HAP-1 (cell line): Measurements from ENCODE around the gene VAV3.

Experiments used
- DNase-seq, 2 experiments: peaks; one replicate each; pipeline ENCODE4 v3.0.0-alpha.2; 2016 to 2020; ENCODE audit warnings: low spot score in 2 of 2
- H3K27me3 ChIP-seq: fragments of 250-450 bp; sonication (Bioruptor Pico); 2 replicates; pipeline ENCODE4 v1.5.1; 2020; ENCODE audit warnings: low read depth, mild to moderate bottlenecking, moderate library complexity
- H3K36me3 ChIP-seq: fragments of 250-450 bp; sonication (Bioruptor Pico); replicated peaks from 2 replicates; pipeline ENCODE4 v1.5.1; 2020; ENCODE audit warnings: mild to moderate bottlenecking
- H3K4me1 ChIP-seq: fragments of 250-450 bp; sonication (Bioruptor Pico); 2 replicates; pipeline ENCODE4 v1.5.1; 2020; ENCODE audit warnings: mild to moderate bottlenecking
- H3K4me3 ChIP-seq: fragments of 250-450 bp; sonication (Bioruptor Pico); 2 replicates; pipeline ENCODE4 v1.5.1; 2020; ENCODE audit warnings: mild to moderate bottlenecking, moderate library complexity
- H3K9me3 ChIP-seq: fragments of 250-450 bp; sonication (Bioruptor Pico); 2 replicates; pipeline ENCODE4 v1.5.1; 2020; ENCODE audit warnings: mild to moderate bottlenecking, moderate library complexity
- in situ Hi-C: fragments of 300-500 bp; cut with MboI; formaldehyde crosslinking; loops from 3 replicates; pipeline ENCODE4 v1.14.3; 2020; ENCODE audit warnings: low sequenced_read_pairs, inconsistent platforms, mixed read lengths

VAV3 gene

GRCh38 chr1:107877092-107877491 lies 87.9 kb downstream of the VAV3 start:
- Histone ChIP-seq H3K27me3 (no peaks in the 10 kb centered on the region), H3K9me3 (no peaks in the 10 kb centered on the region), H3K4me3 (no peak overlapping the region), H3K36me3 (no peaks in the 10 kb centered on the region), H3K4me1 (peaks cover 4% of the 10 kb centered on the region; the same call in 1 of the 2 replicates)
- peak in 1 of 2 experiments; percentile 47 for DNase-seq
- in situ Hi-C loops = no loop called here

DNA sequence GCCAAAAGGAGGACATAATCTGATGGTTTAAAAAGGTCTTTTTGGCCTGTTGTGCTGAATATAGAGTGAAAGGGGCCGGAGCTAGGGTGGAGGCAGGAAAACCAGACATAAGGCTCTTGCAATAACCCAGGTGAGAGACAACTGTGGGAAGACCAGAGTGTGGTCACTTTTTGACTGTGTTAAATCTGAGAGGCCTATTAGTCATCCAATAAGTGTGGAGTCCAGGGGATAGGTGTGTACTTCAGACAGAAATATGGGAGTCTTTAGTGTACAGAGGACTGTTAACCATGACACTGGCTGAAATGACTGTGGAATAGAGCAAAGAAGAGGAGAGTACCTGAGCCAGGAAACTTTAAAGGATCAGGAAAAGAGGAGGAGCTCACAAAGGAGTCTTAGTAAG lies 89.3 kb downstream of the VAV3 start:
- Histone ChIP-seq H3K9me3 (no peaks in the 10 kb centered on the region), H3K36me3 (no peaks in the 10 kb centered on the region), H3K4me3 (no peak overlapping the region), H3K4me1 (peaks cover 4% of the 10 kb centered on the region; the same call in 1 of the 2 replicates), H3K27me3 (no peaks in the 10 kb centered on the region)
- in situ Hi-C loops = no loop called here
- no peak for DNase-seq

GRCh38 chr1:107874221-107874620 lies 90.8 kb downstream of the VAV3 start:
- in situ Hi-C loops = no loop called here
- no peaks in the 10 kb centered on the region for H3K36me3 ChIP-seq
- no peak overlapping the region for H3K4me3 ChIP-seq
- peaks cover 4% of the 10 kb centered on the region; the same call in 1 of the 2 replicates for H3K4me1 ChIP-seq
- DNase-seq = no peak
- H3K9me3 ChIP-seq = no peaks in the 10 kb centered on the region
- H3K27me3 ChIP-seq = no peaks in the 10 kb centered on the region

DNA sequence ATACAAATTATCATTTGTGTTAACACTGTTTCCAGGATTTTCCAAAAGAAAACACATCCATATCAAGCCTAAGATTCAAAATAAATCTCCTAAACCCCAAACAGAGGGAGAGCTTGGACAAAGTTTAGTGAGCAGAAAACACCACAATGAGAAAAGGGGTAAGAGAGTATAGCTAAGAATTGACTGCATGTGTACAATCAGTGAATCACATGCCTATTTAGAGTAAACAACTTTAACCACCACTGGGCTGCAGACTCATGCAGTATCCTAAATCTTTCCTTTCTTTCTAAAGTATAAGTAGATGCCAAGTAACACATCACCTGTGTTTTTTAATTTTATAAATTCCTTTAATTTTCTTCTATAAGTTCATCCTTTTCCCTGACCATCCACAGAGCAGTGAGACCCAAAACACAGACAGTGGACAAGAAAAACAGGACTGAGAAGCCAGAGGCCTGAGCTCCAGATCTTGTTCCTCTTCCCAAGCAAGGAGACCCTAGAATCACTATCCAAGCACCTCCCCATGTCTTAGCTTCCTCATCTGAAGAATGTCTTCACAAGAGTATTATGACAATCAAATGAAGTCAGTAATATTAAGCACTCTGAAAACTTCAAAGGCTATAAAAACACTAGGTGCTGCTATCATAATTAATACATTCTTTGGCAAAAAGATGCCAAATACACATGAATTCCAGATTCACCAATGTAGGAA lies 93.1 kb downstream of the VAV3 start:
- Histone ChIP-seq H3K4me3 (no peak overlapping the region), H3K27me3 (no peaks in the 10 kb centered on the region), H3K4me1 (peaks cover under 1% of the 10 kb centered on the region; the same call in 1 of the 2 replicates), H3K36me3 (no peaks in the 10 kb centered on the region), H3K9me3 (no peaks in the 10 kb centered on the region)
- in situ Hi-C loops = no loop called here
- no peak for DNase-seq

DNA sequence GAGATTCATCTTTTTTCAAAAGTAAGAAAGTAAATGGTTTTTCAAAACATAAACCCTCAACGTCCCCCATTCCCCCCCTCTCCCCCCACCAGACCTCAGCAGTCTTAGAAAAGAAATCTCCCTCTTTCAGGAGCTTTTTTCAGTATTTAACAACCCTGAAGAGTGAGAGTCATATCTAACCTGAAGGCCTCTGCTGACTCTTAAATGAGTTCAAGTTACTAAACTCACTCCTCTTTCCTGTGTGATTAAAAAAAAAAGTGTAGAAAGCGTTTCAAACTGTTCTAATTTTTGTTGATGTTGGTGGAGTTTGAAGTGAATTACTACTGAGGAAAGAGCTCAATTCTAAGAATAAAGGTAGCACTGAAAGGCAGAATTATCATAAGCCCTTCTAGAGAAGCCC lies 93.7 kb downstream of the VAV3 start:
- H3K4me1 ChIP-seq = no peaks in the 10 kb centered on the region
- in situ Hi-C loops = no loop called here
- H3K36me3 ChIP-seq = no peaks in the 10 kb centered on the region
- no peaks in the 10 kb centered on the region for H3K27me3 ChIP-seq
- H3K9me3 ChIP-seq = no peaks in the 10 kb centered on the region
- H3K4me3 ChIP-seq = no peak overlapping the region
- no peak for DNase-seq

- in situ Hi-C loops = no loop called here
- H3K4me3 ChIP-seq = no peak overlapping the region
- H3K27me3 ChIP-seq = no peaks in the 10 kb centered on the region
- H3K4me1 ChIP-seq = no peaks in the 10 kb centered on the region
- H3K9me3 ChIP-seq = no peaks in the 10 kb centered on the region
- no peak for DNase-seq
- H3K36me3 ChIP-seq = no peaks in the 10 kb centered on the region
These were observed 94.3 kb downstream of the VAV3 start for GRCh38 chr1:107870696-107871095.

DNA sequence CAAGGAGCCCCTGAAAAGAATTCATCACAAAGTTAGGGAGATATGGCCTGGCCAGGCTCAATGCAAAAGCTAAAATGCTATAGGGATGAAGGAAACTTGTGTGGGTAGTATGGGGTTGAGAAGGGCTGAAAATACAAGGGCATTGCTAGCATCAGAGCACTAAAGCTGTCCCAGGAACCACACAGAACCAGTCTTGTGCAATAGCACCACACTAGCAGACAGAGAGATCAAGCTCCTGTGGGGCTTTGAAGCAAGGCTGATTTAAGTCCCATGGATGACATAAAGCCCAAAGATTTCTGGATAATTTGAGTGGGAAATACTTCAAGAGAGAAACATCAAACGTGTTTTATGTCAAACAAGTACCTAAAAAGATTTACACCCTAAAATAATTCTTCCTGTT lies 97.1 kb downstream of the VAV3 start:
- no peaks in the 10 kb centered on the region for H3K36me3 ChIP-seq
- no peaks in the 10 kb centered on the region for H3K9me3 ChIP-seq

GRCh38 chr1:107867422-107867821 lies 97.6 kb downstream of the VAV3 start:
- DNase-seq = no peak
- H3K36me3 ChIP-seq = no peaks in the 10 kb centered on the region
- in situ Hi-C loops = no loop called here
- H3K4me1 ChIP-seq = no peaks in the 10 kb centered on the region
- H3K9me3 ChIP-seq = no peaks in the 10 kb centered on the region
- no peaks in the 10 kb centered on the region for H3K27me3 ChIP-seq
- H3K4me3 ChIP-seq = no peak overlapping the region

More for the DNA sequence above, 97.1 kb downstream of the VAV3 start:
- Histone ChIP-seq H3K27me3 (no peaks in the 10 kb centered on the region), H3K4me1 (no peaks in the 10 kb centered on the region), H3K4me3 (no peak overlapping the region)
- in situ Hi-C loops = no loop called here
- no peak for DNase-seq

GRCh38 chr1:107866870-107867269 lies 98.1 kb downstream of the VAV3 start:
- H3K36me3 ChIP-seq = no peaks in the 10 kb centered on the region

DNA sequence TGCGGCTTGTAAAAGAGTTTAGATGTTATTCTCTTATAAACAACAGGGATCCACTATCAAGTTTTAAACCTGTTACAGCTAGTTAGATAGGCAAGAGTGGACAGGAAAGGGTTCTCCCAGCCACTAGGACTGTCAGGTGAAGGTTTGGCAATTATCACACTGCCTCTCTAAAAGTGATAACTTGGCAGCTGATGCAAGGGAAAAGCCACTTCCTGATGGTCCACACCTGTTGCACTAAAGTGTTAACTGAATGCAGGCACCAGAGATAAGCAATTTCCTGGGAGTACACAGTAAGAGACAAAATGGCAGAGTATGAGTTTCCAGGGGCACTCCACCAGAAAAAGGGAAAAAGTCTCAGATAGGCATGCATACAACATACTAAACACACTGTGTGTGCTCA lies 99.4 kb downstream of the VAV3 start:
- Histone ChIP-seq H3K36me3 (no peaks in the 10 kb centered on the region), H3K9me3 (no peaks in the 10 kb centered on the region), H3K27me3 (no peaks in the 10 kb centered on the region), H3K4me3 (no peak overlapping the region), H3K4me1 (no peaks in the 10 kb centered on the region)
- no peak for DNase-seq
- in situ Hi-C loops = no loop called here

More at GRCh38 chr1:107866870-107867269, 98.1 kb downstream of the VAV3 start:
- no peak overlapping the region for H3K4me3 ChIP-seq
- H3K9me3 ChIP-seq = no peaks in the 10 kb centered on the region
- H3K4me1 ChIP-seq = no peaks in the 10 kb centered on the region
- in situ Hi-C loops = no loop called here
- no peak for DNase-seq
- no peaks in the 10 kb centered on the region for H3K27me3 ChIP-seq

DNA sequence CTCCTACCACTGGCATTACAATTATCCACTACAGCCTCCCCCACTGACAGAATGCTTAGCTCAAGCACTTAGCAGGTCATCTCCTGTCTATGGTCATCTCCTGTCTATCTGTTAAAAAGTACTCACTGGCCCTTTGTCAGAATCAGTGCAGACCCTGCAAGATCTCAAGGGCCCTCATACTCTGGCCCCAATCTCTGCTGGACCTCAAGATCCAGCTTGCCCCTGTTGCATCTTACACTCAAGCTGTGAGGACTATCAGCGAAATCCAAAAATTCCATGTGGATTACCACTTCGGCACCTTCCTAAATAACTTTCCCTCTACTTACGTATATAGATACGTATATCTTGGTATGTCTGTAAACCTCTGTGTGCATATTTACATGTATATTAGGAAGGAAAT lies 101.6 kb downstream of the VAV3 start:
- DNase-seq = no peak
- Histone ChIP-seq H3K4me1 (no peaks in the 10 kb centered on the region), H3K27me3 (no peaks in the 10 kb centered on the region), H3K36me3 (no peaks in the 10 kb centered on the region), H3K9me3 (no peaks in the 10 kb centered on the region), H3K4me3 (no peak overlapping the region)
- in situ Hi-C loops = no loop called here

DNA sequence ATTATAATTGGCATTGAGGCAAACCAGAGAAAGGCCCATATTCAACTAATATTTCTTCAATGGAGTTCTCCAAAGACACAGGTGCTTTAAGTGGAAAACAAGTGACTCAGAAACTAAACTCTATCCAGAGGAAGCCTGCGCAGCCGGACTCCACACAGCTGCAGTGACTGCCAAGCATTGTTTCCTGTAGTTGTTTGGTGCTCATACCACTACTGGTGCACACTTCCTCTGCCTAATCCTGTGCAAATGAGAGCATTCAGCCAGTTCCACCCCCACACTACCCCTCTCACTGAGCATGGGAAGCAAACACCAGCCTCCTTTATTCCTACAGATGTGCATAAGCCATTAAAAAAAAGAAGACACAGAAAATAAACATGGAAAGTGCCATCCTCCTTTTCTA lies 102.9 kb downstream of the VAV3 start:
- Histone ChIP-seq H3K4me1 (no peaks in the 10 kb centered on the region), H3K9me3 (no peaks in the 10 kb centered on the region), H3K27me3 (0 out of 2 replicates have a peak, but pooled peaks cover 2% of the 10 kb centered on the region), H3K36me3 (no peaks in the 10 kb centered on the region), H3K4me3 (no peak overlapping the region)
- in situ Hi-C loops = no loop called here
- no peak for DNase-seq

DNA sequence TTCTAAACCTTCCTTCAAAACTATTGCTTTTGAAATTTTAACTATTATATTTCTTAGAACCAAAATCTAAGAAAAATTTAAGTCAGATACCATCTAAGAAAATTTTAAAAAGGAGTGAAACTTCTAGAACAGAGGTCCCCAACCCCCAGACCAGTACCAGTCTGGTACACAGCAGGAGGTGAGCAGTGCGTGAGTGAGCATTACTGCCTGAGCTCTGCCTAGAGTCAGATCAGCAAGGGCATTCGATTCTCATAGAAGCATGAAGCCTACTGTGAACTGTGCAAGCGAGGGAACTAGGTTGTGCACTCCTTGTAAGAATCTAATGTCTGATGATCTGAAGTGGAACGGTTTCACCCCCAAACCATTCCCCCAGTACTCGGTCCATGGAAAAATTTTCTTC lies 106.7 kb downstream of the VAV3 start:
- DNase-seq = no peak
- Histone ChIP-seq H3K36me3 (no peaks in the 10 kb centered on the region), H3K9me3 (no peaks in the 10 kb centered on the region), H3K4me1 (no peaks in the 10 kb centered on the region), H3K4me3 (no peak overlapping the region), H3K27me3 (0 out of 2 replicates have a peak, but pooled peaks cover 2% of the 10 kb centered on the region)
- in situ Hi-C loops = no loop called here

- H3K4me3 ChIP-seq = no peak overlapping the region
- no peak for DNase-seq
- no peaks in the 10 kb centered on the region for H3K27me3 ChIP-seq
- H3K9me3 ChIP-seq = no peaks in the 10 kb centered on the region
- in situ Hi-C loops = no loop called here
- H3K36me3 ChIP-seq = no peaks in the 10 kb centered on the region
- H3K4me1 ChIP-seq = no peaks in the 10 kb centered on the region
These were observed 113.6 kb downstream of the VAV3 start for GRCh38 chr1:107851418-107851817.
